HEK293T (cell line): ENCODE results near the gene TTC28.

Source experiments
- FOXM1 ChIP-seq: fragments of 450-650 bp; IDR thresholded peaks from 2 replicates; pipeline ENCODE4 v1.6.1; 2017; ENCODE audit warnings: mild to moderate bottlenecking, borderline replicate concordance
- HDGF ChIP-seq: fragments of 450-650 bp; IDR thresholded peaks from 2 replicates; pipeline ENCODE4 v1.6.1; 2017; ENCODE audit warnings: antibody characterized with exemption, borderline replicate concordance
- L3MBTL2 ChIP-seq: fragments of 450-650 bp; conservative IDR thresholded peaks from 2 replicates; pipeline ENCODE4 v1.6.1; 2016; ENCODE audit warnings: mild to moderate bottlenecking
- SUZ12 ChIP-seq: fragments of 450-650 bp; IDR thresholded peaks from 2 replicates; pipeline ENCODE4 v1.6.1; 2016; ENCODE audit warnings: mild to moderate bottlenecking
- TARDBP ChIP-seq: fragments of 450-650 bp; IDR thresholded peaks from 2 replicates; pipeline ENCODE4 v1.6.1; 2016
- ZNF384 ChIP-seq: fragments of 450-650 bp; IDR thresholded peaks from 2 replicates; pipeline ENCODE4 v1.6.1; 2016
- TF ChIP-seq, protein P1 (sequence below): fragments of 450-650 bp; IDR thresholded peaks from 2 replicates; pipeline ENCODE4 v1.6.1; 2016

DNA sequence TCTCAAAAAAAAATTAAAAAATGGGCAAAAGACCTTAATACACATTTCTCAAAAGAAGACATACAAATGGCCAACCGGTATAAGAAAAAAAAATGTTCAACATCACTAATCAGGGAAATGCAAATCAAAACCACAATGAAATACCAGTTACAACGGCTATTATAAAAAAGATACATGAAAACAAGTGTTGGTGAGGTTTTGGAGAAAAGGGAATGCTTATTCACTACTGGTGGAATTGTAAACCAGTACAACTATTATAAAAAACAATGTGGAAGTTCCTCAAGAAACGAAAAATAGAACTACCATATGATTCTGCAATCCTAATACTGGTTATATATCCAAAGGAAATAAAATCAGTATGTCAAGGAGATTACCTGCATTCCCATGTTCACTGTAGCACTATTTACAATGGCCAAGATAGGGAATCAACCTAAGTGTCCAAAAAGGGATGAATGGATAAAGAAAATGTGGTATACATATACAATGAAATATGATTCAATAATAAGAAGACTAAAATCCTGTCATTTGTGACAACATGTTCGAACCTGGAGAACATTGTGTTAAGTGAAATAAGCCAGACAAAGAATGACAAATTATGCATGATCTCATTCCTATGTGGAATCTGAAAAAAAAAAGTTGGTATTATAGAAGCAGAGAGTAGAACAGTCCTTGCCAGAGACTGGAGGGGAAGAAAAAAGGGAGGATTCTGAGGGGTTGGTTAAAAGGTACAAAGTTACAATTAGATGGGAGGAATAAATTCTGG, 503.7 kb downstream of the TTC28 start:
- TF ChIP-seq SUZ12 (no peak), HDGF (no peak), FOXM1 (no peak), TARDBP (no peak), ZNF384 (no peak), L3MBTL2 (no peak)
- TF ChIP-seq, protein P1, sequence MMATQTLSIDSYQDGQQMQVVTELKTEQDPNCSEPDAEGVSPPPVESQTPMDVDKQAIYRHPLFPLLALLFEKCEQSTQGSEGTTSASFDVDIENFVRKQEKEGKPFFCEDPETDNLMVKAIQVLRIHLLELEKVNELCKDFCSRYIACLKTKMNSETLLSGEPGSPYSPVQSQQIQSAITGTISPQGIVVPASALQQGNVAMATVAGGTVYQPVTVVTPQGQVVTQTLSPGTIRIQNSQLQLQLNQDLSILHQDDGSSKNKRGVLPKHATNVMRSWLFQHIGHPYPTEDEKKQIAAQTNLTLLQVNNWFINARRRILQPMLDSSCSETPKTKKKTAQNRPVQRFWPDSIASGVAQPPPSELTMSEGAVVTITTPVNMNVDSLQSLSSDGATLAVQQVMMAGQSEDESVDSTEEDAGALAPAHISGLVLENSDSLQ, result no peak
